ENCODE measurements around the gene TMEM222. TPM values are rescaled to one million over a fixed set of nuclear protein-coding genes. Genes with fewer than 3 reads are reported as not detected.
A peak's percentile ranks its signal among the peaks of the same experiment; 100 is the strongest.

The TMEM222 gene
- total RNA-seq, 1 experiment from 2014 or later: 28.7 TPM

DNA sequence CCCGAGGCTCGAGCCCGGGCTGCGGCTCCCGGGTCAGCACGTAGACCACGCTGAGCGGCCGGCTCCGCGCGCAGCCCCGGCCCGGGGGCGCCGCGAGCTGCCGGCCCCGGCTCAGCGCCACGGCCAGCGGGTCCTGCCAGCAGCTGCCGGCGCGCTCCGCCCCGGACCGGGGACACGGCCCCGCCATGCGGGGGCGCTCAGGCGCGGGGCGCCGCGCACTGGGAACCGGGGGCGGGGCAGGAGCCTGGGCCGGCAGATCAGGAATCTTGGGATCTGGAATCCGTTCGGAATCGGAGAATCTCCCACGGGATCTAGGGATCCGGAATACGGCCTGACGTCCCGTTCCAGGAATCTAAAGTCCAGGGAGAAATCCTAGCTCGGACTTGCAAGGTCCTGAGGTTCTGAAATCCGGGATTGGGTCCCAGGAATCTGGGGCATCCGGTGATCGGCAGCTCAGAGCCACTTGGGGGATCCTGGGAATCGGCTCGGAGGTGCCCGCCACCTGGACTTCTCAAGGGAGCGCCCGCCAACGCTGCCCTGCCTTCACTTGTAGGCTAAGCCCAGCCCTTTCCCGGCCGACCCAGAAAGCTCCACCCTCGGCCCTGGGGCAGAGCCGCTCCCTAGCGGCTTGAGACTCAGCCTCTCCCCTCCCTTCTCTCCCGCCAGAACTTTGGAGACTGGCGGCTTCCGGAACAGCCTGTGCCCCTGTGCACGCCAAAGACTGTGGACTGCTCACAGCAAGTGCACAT lies 44.6 kb downstream of the TMEM222 start, which contains the start of gene MAP3K6 (continued):
- TF ChIP-seq PRDM15 (CRISPR knock-in tag; IDR thresholded peaks at IDR 0.05) (peak; percentile 93), TEAD4 (CRISPR knock-in tag; IDR thresholded peaks at IDR 0.05) (no peak), TEAD1 (CRISPR knock-in tag; IDR thresholded peaks at IDR 0.05) (0 out of 2 replicates have a peak, but pooled peaks have one; percentile 13), SP1 (CRISPR knock-in tag; conservative IDR thresholded peaks at IDR 0.05) (0 out of 2 replicates have a peak, but pooled peaks have one; percentile 28), FOXP1 (CRISPR knock-in tag; IDR thresholded peaks at IDR 0.05; ENCODE audit: borderline replicate concordance) (0 out of 2 replicates have a peak, but pooled peaks have one; percentile 9)
- TF ChIP-seq, protein P1, sequence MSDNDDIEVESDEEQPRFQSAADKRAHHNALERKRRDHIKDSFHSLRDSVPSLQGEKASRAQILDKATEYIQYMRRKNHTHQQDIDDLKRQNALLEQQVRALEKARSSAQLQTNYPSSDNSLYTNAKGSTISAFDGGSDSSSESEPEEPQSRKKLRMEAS (CRISPR knock-in tag; IDR thresholded peaks at IDR 0.05): peak; percentile 43; the same call in 1 of the 2 replicates
- TF ChIP-seq, protein P2, sequence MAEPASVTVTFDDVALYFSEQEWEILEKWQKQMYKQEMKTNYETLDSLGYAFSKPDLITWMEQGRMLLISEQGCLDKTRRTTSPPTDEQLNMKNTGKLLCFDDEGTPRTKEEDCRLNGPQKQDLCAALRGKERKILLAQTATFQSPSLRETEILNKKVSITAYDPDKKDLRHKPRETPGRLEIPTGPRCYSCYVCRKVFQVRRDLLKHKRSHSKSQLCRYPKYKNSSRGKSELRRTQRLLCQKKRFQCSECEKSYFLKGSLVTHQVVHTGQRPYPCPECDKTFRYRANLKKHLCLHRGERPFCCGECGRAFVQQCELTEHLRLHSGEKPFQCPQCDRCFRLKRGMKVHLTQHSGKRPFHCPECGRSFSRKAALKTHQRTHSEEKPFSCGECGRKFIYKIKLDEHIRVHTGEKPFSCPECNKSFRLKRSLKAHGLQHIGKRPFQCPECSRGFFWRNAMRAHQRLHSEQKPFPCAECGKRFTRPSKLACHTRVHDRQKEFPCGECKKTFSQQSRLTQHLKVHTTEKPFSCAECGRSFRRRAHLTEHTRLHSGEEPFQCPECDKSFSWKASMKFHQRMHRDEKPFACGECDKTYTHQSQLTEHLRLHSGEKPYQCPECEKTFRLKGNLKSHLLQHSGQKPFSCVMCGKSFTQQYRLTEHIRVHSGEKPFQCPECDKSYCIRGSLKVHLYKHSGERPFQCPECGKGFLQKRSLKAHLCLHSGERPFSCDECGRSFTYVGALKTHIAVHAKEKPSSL (CRISPR knock-in tag; conservative IDR thresholded peaks at IDR 0.05): no peak

- Mint-ChIP-seq H3K27ac (peak overlapping the region; percentile 80), H3K4me3 (peak overlapping the region; percentile 80), H3K27me3 (ENCODE audit: low read depth) (peaks cover 17% of the 10 kb centered on the region), H3K4me1 (peaks cover 25% of the 10 kb centered on the region), H3K36me3 (no peaks in the 10 kb centered on the region), H3K9me3 (no peaks in the 10 kb centered on the region)
- DNase-seq (ENCODE audit: low spot score): peak; percentile 19
- peak; percentile 1 for ATAC-seq
- ChIA-PET POLR2A (interaction anchor here (0.9 to 4.1 kb wide), 7 partner anchors 16 to 66 kb away, joined by 3 to 29 read pairs (median 7); partner anchors contain the start of genes CD164L2 and GPR3), CTCF (interaction anchor here (0.8 to 8.7 kb wide), 25 partner anchors 12 to 323 kb away, joined by 3 to 258 read pairs (median 10); partner anchors contain the start of genes CD164L2, SYTL1 and TMEM222)
- TF ChIP-seq CREB1 (CRISPR knock-in tag; IDR thresholded peaks at IDR 0.05) (no peak), SP1 (CRISPR knock-in tag; conservative IDR thresholded peaks at IDR 0.05) (0 out of 2 replicates have a peak, but pooled peaks have one; percentile 4), AFF4 (CRISPR knock-in tag; IDR thresholded peaks at IDR 0.05; ENCODE audit: borderline replicate concordance) (no peak)
Measured at GRCh38 chr1:27367160-27367650, 45.2 kb downstream of the TMEM222 start.
